GM12878 (cell line): Measurements from ENCODE around the gene CHRNA9. TPM values are rescaled to one million over a fixed set of nuclear protein-coding genes. Genes with fewer than 3 reads are reported as not detected.
"Not testable (repeated sequence)": the region's sequence is repeated elsewhere in the genome, so short reads cannot be mapped to it uniquely, and the experiment has no call there.

Source experiments
- ATAC-seq: fragments of 200-7000 bp; cut with Tn5 transposase; 3 replicates; pipeline ENCODE4 v1.9.1; 2020; ENCODE audit warnings: mild to moderate bottlenecking, moderate library complexity
- BruUV-seq: library from RNA; stranded (reverse); fragments of 400-500 nt; replicated peaks from 2 replicates; lab custom pipeline; 2021; lab: Mats Ljungman, UMichigan
- CTCF ChIA-PET: fragments of 300-600 bp; sonication (Branson Sonifier 250); formaldehyde crosslinking; extraction: SDS; loops from one replicate; lab custom pipeline; 2021; ENCODE audit warnings: inconsistent platforms; lab: Yijun Ruan, JAX
- POLR2A ChIA-PET: fragments of 350-600 bp; formaldehyde crosslinking; extraction: SDS; loops from one replicate; lab custom pipeline; 2021; ENCODE audit warnings: inconsistent platforms; lab: Charles Lee
- RAD21 ChIA-PET: fragments of 300-600 bp; sonication (Branson Sonifier 250); formaldehyde crosslinking; loops from one replicate; lab custom pipeline; 2023; ENCODE audit warnings: antibody characterized with exemption; ENCODE audit not compliant: unreplicated experiment; lab: Charles Lee
- SMC1A ChIA-PET: fragments of 300-600 bp; sonication (Branson Sonifier 250); formaldehyde crosslinking; loops from one replicate; lab custom pipeline; 2023; ENCODE audit not compliant: unreplicated experiment, uncharacterized antibody; lab: Charles Lee
- DNase-seq: peaks from one replicate; pipeline ENCODE4 v3.0.0-alpha.2; 2011; ENCODE audit warnings: low read depth, low spot score
- FAIRE-seq: peaks from 3 replicates; lab custom pipeline; 2011; peaks lifted over from hg19 to GRCh38; lab: Jason Lieb, UNC
- H2AFZ ChIP-seq: 2 replicates; pipeline ENCODE4 v1.6.0; 2011; ENCODE audit warnings: low read depth, low read length, control low read depth; ENCODE audit not compliant: control insufficient read depth
- H3K27ac ChIP-seq: 2 replicates; pipeline ENCODE4 v1.5.1; 2011; ENCODE audit warnings: control low read depth; ENCODE audit not compliant: control insufficient read depth, insufficient read depth
- H3K27me3 ChIP-seq, 2 experiments: replicated peaks in 1 of 2; 2 replicates each; pipeline versions ENCODE4 v1.6.0 to v1.6.1; 2011; ENCODE audit warnings: low read length in 1 of 2; ENCODE audit not compliant: control insufficient read depth in 2 of 2, insufficient read depth in 2 of 2
- H3K36me3 ChIP-seq, 2 experiments: 2 replicates each; pipeline ENCODE4 v1.5.1; 2011; ENCODE audit warnings: low read length in 1 of 2; ENCODE audit not compliant: control insufficient read depth in 2 of 2, insufficient read depth in 2 of 2
- H3K4me1 ChIP-seq: 2 replicates; pipeline ENCODE4 v1.6.1; 2011; ENCODE audit warnings: mild to moderate bottlenecking, low read length, moderate library complexity, mixed read lengths; ENCODE audit not compliant: control insufficient read depth, insufficient read depth
- H3K4me2 ChIP-seq: 2 replicates; pipeline ENCODE4 v1.6.0; 2011; ENCODE audit warnings: control low read depth; ENCODE audit not compliant: control insufficient read depth, insufficient read depth
- H3K4me3 ChIP-seq: fragments of 200-600 bp; sonication (generic); 2 replicates; pipeline ENCODE4 v1.5.1; 2016
- H3K79me2 ChIP-seq: 2 replicates; pipeline ENCODE4 v1.6.0; 2011; ENCODE audit warnings: low read length; ENCODE audit not compliant: control insufficient read depth, insufficient read depth
- H3K9ac ChIP-seq: 2 replicates; pipeline ENCODE4 v1.8.0; 2011; ENCODE audit warnings: low read length, control low read depth, mixed read lengths; ENCODE audit not compliant: control insufficient read depth, insufficient read depth
- H3K9me3 ChIP-seq: replicated peaks from 3 replicates; pipeline ENCODE4 v1.5.1; 2011; ENCODE audit warnings: mild to moderate bottlenecking, low read length; ENCODE audit not compliant: control insufficient read depth, insufficient read depth
- H4K20me1 ChIP-seq: 2 replicates; pipeline ENCODE4 v1.6.0; 2011; ENCODE audit not compliant: control insufficient read depth, insufficient read depth
- FOXM1 ChIP-seq: IDR thresholded peaks from 2 replicates; pipeline ENCODE4 v1.6.1; 2012; ENCODE audit warnings: low read depth, mild to moderate bottlenecking, inconsistent platforms, low read length, moderate library complexity
- RUNX3 ChIP-seq: IDR thresholded peaks from 2 replicates; pipeline ENCODE4 v1.6.1; 2012; ENCODE audit warnings: low read length, inconsistent platforms
- SIX5 ChIP-seq: IDR thresholded peaks from 2 replicates; pipeline ENCODE4 v1.6.1; 2011; ENCODE audit warnings: mild to moderate bottlenecking, low read depth, low read length, moderate library complexity; ENCODE audit not compliant: severe bottlenecking
- ZBTB4 ChIP-seq: fragments of 450-650 bp; formaldehyde crosslinking; IDR thresholded peaks from 2 replicates; pipeline ENCODE4 v1.4.0; 2022; ENCODE audit warnings: mild to moderate bottlenecking, moderate library complexity
- WGBS: methylation state at CpG from one replicate; pipeline ENCODE4 v1.1.6; 2016; ENCODE audit warnings: low lambda C conversion rate; ENCODE audit not compliant: insufficient replicate concordance, insufficient coverage; ENCODE audit errors: missing lambda C conversion rate; 5-methylcytosine and 5-hydroxymethylcytosine counted together
- in situ Hi-C: fragments of 300-500 bp; cut with MboI; formaldehyde crosslinking; loops from 9 replicates; pipeline ENCODE4 v1.14.3; 2018; ENCODE audit warnings: mixed read lengths
- intact Hi-C: fragments of 100-400 bp; cut with micrococcal nuclease; formaldehyde crosslinking; loops from one replicate; pipeline ENCODE4 v1.14.2; 2022; ENCODE audit not compliant: unreplicated experiment
- polyA plus RNA-seq, 11 experiments: library from polyadenylated mRNA; depleted of rRNA in 4 of 11; unstranded in 6 of 11; stranded (reverse) in 5 of 11; fragments of >200 nt; fragmentation: Nextera tagmentation in 4 of 11; fragmentation: Illumina TruSeq in 1 of 11; extraction: Ambion mirVana in 4 of 11; extraction: Trizol in 1 of 11; gene quantifications; 1 replicate in 1 of 11; 2 replicates in 10 of 11; pipeline versions ENCODE4 v1.2.1 to v1.2.3, GENCODE V29; 2011 to 2016; ENCODE audit warnings: inconsistent platforms in 2 of 11, missing spikeins in 2 of 11, low read depth in 1 of 11
- total RNA-seq, 4 experiments: library from RNA; depleted of rRNA in 3 of 4; stranded (reverse); fragments of >200 nt in 3 of 4; fragmentation: Illumina TruSeq in 1 of 4; extraction: Trizol in 1 of 4; gene quantifications; 2 replicates each; pipeline versions ENCODE4 v1.2.1 to v1.2.3, GENCODE V29; 2013 to 2021

CHRNA9 gene
- total and polyA plus RNA-seq, 10 of the 15 experiments (the other 5 are each of a cell fraction or from before 2014, with no cell fraction given): 0.05 to 0.09 (median 0.08) TPM; not detected in 7

GRCh38 chr4:40290611-40291186 is 44.4 kb upstream of the CHRNA9 start:
- in situ Hi-C loops: not testable (repeated sequence)
- SMC1A ChIA-PET: interaction anchor here (0.7 to 3.0 kb wide), 9 partner anchors 9 to 329 kb away, joined by 3 to 15 read pairs (median 4); no protein-coding TSS in a partner anchor

GRCh38 chr4:40292313-40292759 is 42.8 kb upstream of the CHRNA9 start:
- WGBS: 66% methylated on average over 2 of the region's 2 CpGs

More at GRCh38 chr4:40290611-40291186, 44.4 kb upstream of the CHRNA9 start:
- ATAC-seq, H3K9ac ChIP-seq, H4K20me1 ChIP-seq, H3K4me3 ChIP-seq, intact Hi-C loops, BruUV-seq, H3K27ac ChIP-seq, H3K27me3 ChIP-seq, H3K9me3 ChIP-seq, H3K4me2 ChIP-seq, FAIRE-seq, H3K79me2 ChIP-seq, H3K36me3 ChIP-seq, DNase-seq, H2AFZ ChIP-seq: not testable (repeated sequence)
- ChIA-PET CTCF (interaction anchor here (0.6 to 1.8 kb wide), 6 partner anchors 14 to 158 kb away, joined by 3 to 6 read pairs (median 4); no protein-coding TSS in a partner anchor), POLR2A (interaction anchor here (0.5 to 1.4 kb wide), 5 partner anchors 9 to 100 kb away, joined by 3 to 5 read pairs (median 4); no protein-coding TSS in a partner anchor), RAD21 (interaction anchor here (0.9 to 1.4 kb wide), 5 partner anchors 16 to 100 kb away, joined by 3 to 8 read pairs (median 4); no protein-coding TSS in a partner anchor)
- WGBS: 95% methylated on average over 2 of the region's 2 CpGs
- peaks cover 12% of the 10 kb centered on the region for H3K4me1 ChIP-seq

More at GRCh38 chr4:40292313-40292759, 42.8 kb upstream of the CHRNA9 start:
- BruUV-seq: no TSS peak
- no peak for ATAC-seq
- TF ChIP-seq RUNX3 (peak; percentile 23; the same call in 1 of the 2 replicates), SIX5 (peak; percentile 44), ZBTB4 (CRISPR knock-in tag) (no peak), FOXM1 (no peak)
- TF ChIP-seq, all 136 proteins: peak for 2
- H4K20me1 ChIP-seq: no peaks in the 10 kb centered on the region
- in situ Hi-C loops: no loop called here
- H3K79me2 ChIP-seq: no peaks in the 10 kb centered on the region
- RAD21 ChIA-PET: interaction anchor here (0.7 kb wide), 1 partner anchor 16 kb away, joined by 3 read pairs; no protein-coding TSS in a partner anchor
- intact Hi-C loops: no loop called here
- SMC1A ChIA-PET: interaction anchor here (0.8 to 1.9 kb wide), 7 partner anchors 8 to 232 kb away, joined by 3 to 7 read pairs (median 3); no protein-coding TSS in a partner anchor
- POLR2A ChIA-PET: no interaction called here
- no peaks in the 10 kb centered on the region for H3K27me3 ChIP-seq
- H3K4me3 ChIP-seq: no peak overlapping the region
- FAIRE-seq: no peak
- H2AFZ ChIP-seq: no peak overlapping the region
- peaks cover 7% of the 10 kb centered on the region for H3K9me3 ChIP-seq
- H3K9ac ChIP-seq: no peak overlapping the region
- no peaks in the 10 kb centered on the region for H3K36me3 ChIP-seq
- no peak for DNase-seq
- H3K27ac ChIP-seq: no peak overlapping the region
- CTCF ChIA-PET: interaction anchor here (0.7 to 1.2 kb wide), 2 partner anchors 12 to 65 kb away, joined by 3 read pairs; no protein-coding TSS in a partner anchor
- H3K4me1 ChIP-seq: peaks cover 12% of the 10 kb centered on the region
- no peak overlapping the region for H3K4me2 ChIP-seq
